Lung (tissue), 12 donors: Measurements from ENCODE around the gene COG5. TPM values are rescaled to one million over a fixed set of nuclear protein-coding genes. Genes with fewer than 3 reads are reported as not detected.

Experiments
- ATAC-seq: fragments of 200-7000 bp; cut with Tn5 transposase; one replicate; pipeline ENCODE4 v1.9.1; 2020; ENCODE audit warnings: moderate number of reproducible peaks; ENCODE audit not compliant: insufficient read depth, low FRiP score
- DNase-seq, 3 donors: peaks; one replicate each; pipeline ENCODE4 v3.0.0-alpha.2; 2013 to 2017
- H3K27ac ChIP-seq, 2 donors: one replicate each; pipeline ENCODE4 v1.5.1; 2013; ENCODE audit warnings: mild to moderate bottlenecking in 2 of 2, moderate library complexity in 2 of 2, control low read depth in 1 of 2, inconsistent platforms in 1 of 2, low read depth in 1 of 2, low read length in 1 of 2
- H3K27me3 ChIP-seq, 3 donors: one replicate each; pipeline ENCODE4 v1.5.1; 2013; ENCODE audit warnings: low read length in 2 of 3; ENCODE audit not compliant: control insufficient read depth in 3 of 3, insufficient read depth in 3 of 3
- H3K36me3 ChIP-seq, 4 donors: one replicate each; pipeline ENCODE4 v1.5.1; 2013; ENCODE audit warnings: low read length in 4 of 4, mild to moderate bottlenecking in 1 of 4, moderate library complexity in 1 of 4; ENCODE audit not compliant: control insufficient read depth in 4 of 4, insufficient read depth in 4 of 4
- H3K4me1 ChIP-seq, 5 donors: one replicate each; pipeline ENCODE4 v1.5.1; 2013; ENCODE audit warnings: low read length in 5 of 5, mild to moderate bottlenecking in 2 of 5, moderate library complexity in 1 of 5; ENCODE audit not compliant: control insufficient read depth in 5 of 5, insufficient read depth in 5 of 5
- H3K4me3 ChIP-seq: one replicate; pipeline ENCODE4 v1.5.1; 2013; ENCODE audit warnings: mild to moderate bottlenecking, control low read depth, moderate library complexity
- H3K9ac ChIP-seq, 2 donors: one replicate each; pipeline ENCODE4 v1.5.1; 2013; ENCODE audit warnings: low read length in 2 of 2, control low read depth in 1 of 2; ENCODE audit not compliant: insufficient read depth in 1 of 2
- H3K9me3 ChIP-seq, 4 donors: one replicate each; pipeline ENCODE4 v1.5.1; 2013; ENCODE audit warnings: low read length in 3 of 4, mild to moderate bottlenecking in 1 of 4, moderate library complexity in 1 of 4; ENCODE audit not compliant: control insufficient read depth in 4 of 4, insufficient read depth in 3 of 4
- WGBS, 2 donors: extraction: QIAGEN DNeasy Blood & Tissue Kit; methylation state at CpG; one replicate each; pipeline ENCODE4 v1.1.7; 2013; 5-methylcytosine and 5-hydroxymethylcytosine counted together
- polyA plus RNA-seq, 2 donors: library from polyadenylated mRNA; stranded (reverse); fragments of 200-250 nt; gene quantifications; one replicate each; pipeline ENCODE4 v1.2.1, GENCODE V29; 2013
- total RNA-seq, 2 donors: library from RNA; depleted of rRNA in 1 of 2; stranded (reverse); fragments of >200 nt in 1 of 2; gene quantifications; one replicate each; pipeline ENCODE4 v1.2.1, GENCODE V29; 2014 to 2021
- TF ChIP-seq, protein P1 (sequence below): IDR thresholded peaks from 2 replicates; pipeline ENCODE4 v1.5.1; 2012; ENCODE audit warnings: mild to moderate bottlenecking; ENCODE audit errors: control extremely low read depth, extremely low read depth
- donor health status: control.
- donor health status: control.
- donor health status: Bipolar disorder and iron deficiency.
- donor health status: healthy.
- donor health status: DM: yes; HTN: yes; CAD: no.

Gene COG5
- total and polyA plus RNA-seq, 4 donors, result 5.6 to 101 (median 27.2) TPM

DNA sequence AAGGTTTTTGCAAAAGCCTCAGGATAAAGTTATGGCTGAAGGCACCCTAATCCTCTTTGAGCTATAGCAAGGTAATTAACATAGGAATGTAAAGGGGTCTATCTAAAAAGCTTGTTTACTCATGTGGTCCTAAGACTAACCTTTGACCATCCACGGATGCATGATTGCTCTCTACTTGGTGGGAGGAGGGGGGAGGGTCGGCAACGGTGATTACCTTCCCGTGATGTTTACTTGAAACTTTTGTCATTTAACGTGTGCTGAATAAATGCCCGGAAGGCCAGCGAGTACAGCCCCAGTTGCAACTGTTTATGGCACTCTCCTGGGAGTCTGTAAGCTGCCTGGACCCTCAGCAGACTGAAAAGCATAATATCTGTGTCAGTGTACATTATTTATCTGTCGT lies 172.8 kb downstream of the COG5 start:
- Histone ChIP-seq H3K4me3 (no peak overlapping the region), H3K9ac (no peak overlapping the region), H3K4me1 (peaks cover 0 to 8% (median 0%) of the 10 kb centered on the region in 5 donors), H3K27me3 (no peaks in the 10 kb centered on the region), H3K9me3 (no peaks in the 10 kb centered on the region), H3K36me3 (no peaks in the 10 kb centered on the region), H3K27ac (no peak overlapping the region)
- TF ChIP-seq, protein P1, sequence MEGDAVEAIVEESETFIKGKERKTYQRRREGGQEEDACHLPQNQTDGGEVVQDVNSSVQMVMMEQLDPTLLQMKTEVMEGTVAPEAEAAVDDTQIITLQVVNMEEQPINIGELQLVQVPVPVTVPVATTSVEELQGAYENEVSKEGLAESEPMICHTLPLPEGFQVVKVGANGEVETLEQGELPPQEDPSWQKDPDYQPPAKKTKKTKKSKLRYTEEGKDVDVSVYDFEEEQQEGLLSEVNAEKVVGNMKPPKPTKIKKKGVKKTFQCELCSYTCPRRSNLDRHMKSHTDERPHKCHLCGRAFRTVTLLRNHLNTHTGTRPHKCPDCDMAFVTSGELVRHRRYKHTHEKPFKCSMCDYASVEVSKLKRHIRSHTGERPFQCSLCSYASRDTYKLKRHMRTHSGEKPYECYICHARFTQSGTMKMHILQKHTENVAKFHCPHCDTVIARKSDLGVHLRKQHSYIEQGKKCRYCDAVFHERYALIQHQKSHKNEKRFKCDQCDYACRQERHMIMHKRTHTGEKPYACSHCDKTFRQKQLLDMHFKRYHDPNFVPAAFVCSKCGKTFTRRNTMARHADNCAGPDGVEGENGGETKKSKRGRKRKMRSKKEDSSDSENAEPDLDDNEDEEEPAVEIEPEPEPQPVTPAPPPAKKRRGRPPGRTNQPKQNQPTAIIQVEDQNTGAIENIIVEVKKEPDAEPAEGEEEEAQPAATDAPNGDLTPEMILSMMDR, result no peak
- WGBS, 2 donors, result 74 to 76% methylated on average over 8 of the region's 8 CpGs
- DNase-seq (no peak), ATAC-seq (no peak)

DNA sequence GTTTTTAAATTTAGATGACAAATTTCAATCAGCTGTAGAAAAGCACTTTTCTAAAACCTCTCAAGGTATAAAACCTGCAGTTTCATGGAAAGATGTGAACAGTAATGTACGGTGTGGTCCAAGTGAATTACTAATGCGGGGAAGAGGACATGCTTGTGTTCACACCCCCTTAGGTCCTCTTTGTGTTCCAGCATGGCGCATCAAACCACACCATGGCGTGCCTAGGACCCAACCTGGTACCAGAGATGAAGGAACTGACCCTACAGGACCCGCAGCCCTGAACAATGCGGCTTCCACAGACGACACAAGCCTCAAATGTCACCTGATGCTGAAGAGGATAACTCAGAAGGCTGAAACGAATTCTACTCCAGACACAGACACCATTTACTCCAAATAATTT lies 175.1 kb downstream of the COG5 start:
- no peak for ATAC-seq
- DNase-seq, result no peak

DNA sequence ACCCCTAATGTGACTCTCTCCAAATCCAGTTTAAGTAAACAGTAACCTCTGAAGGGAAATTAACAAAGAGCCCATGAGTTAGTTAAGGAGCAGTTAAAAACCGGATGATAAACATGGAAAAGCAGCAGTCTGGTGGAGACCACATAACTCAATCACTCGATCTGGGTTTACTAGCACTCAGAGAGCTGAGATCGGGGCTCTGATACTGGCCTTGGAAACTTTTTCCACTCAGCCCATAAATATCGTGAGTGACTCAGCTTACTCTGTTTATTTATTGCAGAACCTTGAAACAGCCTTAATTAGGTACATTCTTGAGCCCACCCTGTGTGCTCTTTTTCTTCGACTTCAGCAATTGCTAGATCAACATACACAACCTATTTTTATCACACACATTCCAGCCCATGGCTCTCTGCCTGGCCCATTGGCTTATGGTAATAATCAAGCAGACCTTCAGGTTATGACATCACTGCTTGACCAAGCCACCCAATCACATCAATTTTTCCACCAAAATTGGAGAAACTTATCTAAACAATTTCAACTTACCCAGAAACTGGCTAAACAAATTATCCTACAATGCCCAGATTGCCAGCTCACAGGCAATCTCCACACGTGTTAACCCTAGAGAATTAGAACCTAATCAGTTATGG lies 176.0 kb downstream of the COG5 start:
- TF ChIP-seq, protein P1, result no peak
- DNase-seq, result peak in 2 of 3 donors; percentile 4 to 10
- H3K27ac ChIP-seq, result peak overlapping the region in 1 of 2 donors; percentile 25
- no peak overlapping the region for H3K9ac ChIP-seq
- no peaks in the 10 kb centered on the region for H3K9me3 ChIP-seq
- 49 to 51% methylated on average over 6 of the region's 6 CpGs for WGBS, 2 donors
- peaks cover 0 to 8% (median 3%) of the 10 kb centered on the region in 5 donors for H3K4me1 ChIP-seq
- no peaks in the 10 kb centered on the region for H3K36me3 ChIP-seq
- no peaks in the 10 kb centered on the region for H3K27me3 ChIP-seq
- ATAC-seq, result no peak
- H3K4me3 ChIP-seq, result no peak overlapping the region

More for the DNA sequence above, 175.1 kb downstream of the COG5 start:
- Histone ChIP-seq H3K27me3 (no peaks in the 10 kb centered on the region), H3K9me3 (no peaks in the 10 kb centered on the region), H3K4me3 (no peak overlapping the region), H3K9ac (no peak overlapping the region), H3K4me1 (peaks cover 0 to 8% (median 3%) of the 10 kb centered on the region in 5 donors), H3K27ac (no peak overlapping the region), H3K36me3 (no peaks in the 10 kb centered on the region)
- 98% methylated on average over 8 of the region's 8 CpGs for WGBS, 2 donors
- TF ChIP-seq, protein P1, result no peak
